Esophagus muscularis mucosa (tissue), 4 donors: ENCODE measurements around the gene GPC6.

Experiments
- CTCF ChIP-seq, 3 experiments: fragments of 200-600 bp in 2 of 3; fragments of 450-650 bp in 1 of 3; sonication (generic) in 2 of 3; IDR thresholded peaks; one replicate each; pipeline ENCODE4 v1.5.1; 2017 to 2019; ENCODE audit warnings: antibody characterized with exemption in 3 of 3, mild to moderate bottlenecking in 2 of 3, moderate library complexity in 1 of 3
- EP300 ChIP-seq: sonication (generic); formaldehyde crosslinking; IDR thresholded peaks from one replicate; pipeline ENCODE4 v1.6.1; 2017; ENCODE audit warnings: antibody characterized with exemption
- POLR2A ChIP-seq: fragments of 450-650 bp; IDR thresholded peaks from one replicate; pipeline ENCODE4 v1.6.1; 2017; ENCODE audit warnings: antibody characterized with exemption, moderate library complexity, mild to moderate bottlenecking, low read depth

DNA sequence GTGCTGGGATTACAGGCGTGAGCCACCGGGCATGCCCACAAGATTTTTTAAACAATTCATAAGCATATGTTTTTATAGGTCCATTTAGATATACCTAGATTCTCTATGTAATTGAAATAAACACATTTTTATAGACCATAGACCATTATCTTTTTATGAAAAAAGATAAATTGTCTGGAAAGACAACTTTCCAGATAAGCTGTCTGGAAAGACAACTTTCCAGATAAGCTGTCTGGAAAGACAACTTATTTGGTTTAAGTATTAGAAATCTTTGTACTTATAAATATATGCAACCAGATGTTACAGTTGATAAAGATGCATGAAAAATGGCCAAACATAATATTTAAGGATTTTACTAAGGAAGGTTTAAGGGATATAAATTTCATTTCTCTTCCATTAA is 538.5 kb downstream of the GPC6 start:
- TF ChIP-seq CTCF (IDR thresholded peaks at IDR 0.05): no peak
- no peak for TF ChIP-seq POLR2A
- TF ChIP-seq EP300: no peak
